ENCODE measurements around the gene TBC1D4.

TBC1D4 gene

DNA sequence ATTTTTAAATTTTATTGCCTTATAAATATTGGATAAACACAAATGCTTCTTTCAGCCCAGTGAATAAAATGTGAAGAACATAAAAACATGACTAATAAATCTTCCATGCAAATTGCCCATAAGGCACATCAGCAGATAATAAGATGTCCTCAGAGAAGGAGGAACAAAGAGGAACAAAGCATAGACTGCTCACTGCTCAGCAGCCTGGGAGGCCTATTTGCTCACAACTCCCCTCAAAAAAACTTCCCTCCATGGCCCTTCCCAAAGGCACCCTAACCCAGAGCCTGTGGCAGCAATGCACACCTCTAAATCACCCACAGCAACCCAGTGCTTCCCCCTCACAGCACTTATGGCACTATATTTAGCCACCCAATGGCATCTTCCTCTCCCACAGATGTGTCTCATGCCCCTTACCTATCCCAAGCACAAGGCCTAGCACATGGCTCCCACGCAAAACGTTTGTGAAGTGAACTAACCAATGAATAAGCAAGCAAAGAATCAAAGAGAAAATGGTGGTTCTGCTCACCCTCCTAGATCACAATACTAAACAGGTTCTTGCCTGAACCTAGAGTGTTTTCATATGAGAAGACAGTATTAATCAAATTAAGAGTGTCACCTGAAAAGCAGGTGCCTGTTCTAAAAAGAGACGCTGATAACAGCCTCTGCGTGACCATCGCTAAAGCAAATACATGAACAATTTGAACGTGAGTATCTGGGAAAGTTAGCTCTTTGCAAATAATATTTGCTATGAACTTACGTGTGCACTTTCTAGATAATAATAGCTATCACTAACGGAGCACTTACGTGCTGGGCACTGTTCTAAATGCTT lies 96.9 kb downstream of the TBC1D4 start:
- DNase-seq (ENCODE audit: low read depth): no peak

DNA sequence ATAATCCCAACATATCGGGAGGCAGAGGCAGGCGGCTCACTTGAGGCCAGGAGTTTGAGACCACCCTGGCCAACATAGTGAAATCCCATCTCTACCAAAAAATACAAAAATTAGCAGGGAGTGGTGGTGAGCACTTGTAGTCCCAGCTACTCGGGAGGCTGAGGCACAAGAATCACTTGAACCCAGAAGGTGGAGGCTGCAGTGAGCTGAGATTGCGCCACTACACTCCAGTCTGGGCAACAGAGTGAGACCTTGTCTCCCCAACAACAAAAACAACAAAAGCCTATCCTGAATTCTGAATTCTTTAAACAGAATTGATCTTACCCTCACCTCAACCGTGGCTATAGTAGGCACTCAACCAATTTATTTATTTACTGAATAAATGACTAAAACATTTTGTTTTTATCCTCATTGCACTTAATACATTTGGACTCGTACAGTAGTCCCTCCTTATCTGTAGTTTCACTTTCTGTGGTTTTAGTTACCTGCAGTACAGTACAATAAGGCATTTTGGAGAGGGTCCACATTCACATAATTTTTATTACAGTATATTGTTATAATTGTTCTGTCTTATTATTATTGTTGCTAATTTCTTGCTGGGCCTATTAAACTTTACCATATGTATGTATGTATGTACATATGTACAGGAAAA lies 98.8 kb downstream of the TBC1D4 start:
- no peak for DNase-seq (ENCODE audit: low read depth)

GRCh38 chr13:75378301-75378700 lies 103.7 kb downstream of the TBC1D4 start:
- DNase-seq (ENCODE audit: low read depth): no peak

- DNase-seq (ENCODE audit: low read depth): no peak
Measured at GRCh38 chr13:75376792-75377402, 105.1 kb downstream of the TBC1D4 start.

GRCh38 chr13:75375329-75375728 lies 106.6 kb downstream of the TBC1D4 start:
- DNase-seq (ENCODE audit: low read depth): no peak

- no peak for DNase-seq (ENCODE audit: low read depth)
Measured at GRCh38 chr13:75373988-75374387, 108.0 kb downstream of the TBC1D4 start.

DNA sequence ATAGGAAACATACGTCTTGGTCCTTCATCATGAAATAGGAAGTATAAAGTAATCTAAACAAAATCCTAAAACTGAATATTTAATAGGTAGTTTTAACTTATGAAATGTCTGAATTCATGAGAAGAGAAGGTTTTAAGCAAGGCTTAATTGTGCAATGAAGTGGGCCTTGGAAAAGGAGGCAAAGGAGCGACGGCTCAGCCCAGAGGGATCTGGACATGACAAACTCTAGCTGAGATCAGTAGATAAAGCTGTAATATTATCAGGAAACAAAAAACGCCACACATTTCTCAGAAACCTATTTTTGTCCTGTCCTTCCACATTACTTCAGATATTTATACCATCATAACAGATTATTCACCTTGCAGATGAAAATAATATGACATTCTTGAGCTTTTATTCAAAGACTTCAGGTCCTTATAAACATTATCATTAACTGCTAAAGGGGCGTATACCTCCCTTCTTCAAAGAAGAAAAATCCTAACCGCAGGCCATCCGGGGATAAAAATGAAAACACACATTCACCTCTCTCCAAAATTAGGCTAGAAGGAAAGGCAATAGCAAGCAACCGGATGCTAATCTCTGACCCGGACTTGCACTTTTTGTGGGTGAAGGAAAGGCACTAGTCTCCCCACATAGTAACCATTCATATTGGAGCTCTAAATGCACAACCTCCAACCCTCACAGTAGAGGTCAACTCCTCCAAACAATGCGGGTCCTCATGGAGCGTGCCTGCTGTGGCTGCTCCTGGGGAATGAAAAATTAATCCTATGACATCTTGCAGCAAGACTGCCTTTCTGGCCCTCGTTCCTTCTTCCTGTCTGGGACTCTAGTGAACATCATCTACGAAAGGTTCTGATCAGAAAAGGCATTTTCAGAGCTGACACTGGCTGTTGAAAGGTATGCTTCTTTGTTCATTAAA lies 108.8 kb downstream of the TBC1D4 start:
- DNase-seq (ENCODE audit: low read depth): no peak

- DNase-seq (ENCODE audit: low read depth): no peak
Measured at GRCh38 chr13:75372517-75372916, 109.5 kb downstream of the TBC1D4 start.

DNA sequence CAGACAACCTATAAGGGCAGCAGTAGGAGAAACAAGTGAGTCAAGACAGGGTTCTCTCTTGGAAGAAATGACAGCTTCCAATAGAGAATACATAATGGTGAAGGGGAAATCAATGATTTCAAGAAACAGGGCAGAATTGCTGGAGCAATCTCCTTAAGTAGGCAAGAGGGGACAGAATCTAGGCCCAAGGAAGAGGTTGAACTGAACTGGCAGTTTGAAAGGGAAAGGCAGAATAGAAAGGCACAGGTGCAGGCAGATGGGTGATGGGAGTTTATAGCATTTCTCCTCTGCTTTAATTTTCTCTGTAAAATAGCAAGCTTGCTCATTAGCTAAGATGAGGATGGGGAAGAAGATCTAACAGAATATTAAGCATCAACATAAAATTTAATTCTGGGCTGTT lies 110.8 kb downstream of the TBC1D4 start:
- DNase-seq (ENCODE audit: low read depth): no peak

GRCh38 chr13:75370774-75371173 lies 111.2 kb downstream of the TBC1D4 start:
- no peak for DNase-seq (ENCODE audit: low read depth)

DNA sequence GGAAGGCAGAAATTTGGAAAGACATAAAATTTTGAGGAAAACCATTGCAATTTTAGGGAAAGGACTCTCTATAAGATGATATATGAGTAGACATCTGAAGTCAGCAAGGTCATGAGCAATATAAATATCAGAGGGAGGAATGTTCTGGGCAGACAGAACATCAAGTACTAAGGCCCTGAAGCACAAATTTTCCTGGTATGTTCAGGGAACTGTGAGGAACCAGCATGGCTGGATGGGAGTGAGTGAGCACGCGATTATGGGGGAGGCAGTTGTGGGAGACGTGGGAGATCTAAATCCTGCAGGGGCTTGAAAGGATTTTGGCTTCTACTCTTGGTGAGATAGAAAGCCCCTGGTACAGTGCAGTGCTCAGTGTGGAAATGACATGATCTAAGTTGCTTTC lies 112.0 kb downstream of the TBC1D4 start:
- no peak for DNase-seq (ENCODE audit: low read depth)

DNA sequence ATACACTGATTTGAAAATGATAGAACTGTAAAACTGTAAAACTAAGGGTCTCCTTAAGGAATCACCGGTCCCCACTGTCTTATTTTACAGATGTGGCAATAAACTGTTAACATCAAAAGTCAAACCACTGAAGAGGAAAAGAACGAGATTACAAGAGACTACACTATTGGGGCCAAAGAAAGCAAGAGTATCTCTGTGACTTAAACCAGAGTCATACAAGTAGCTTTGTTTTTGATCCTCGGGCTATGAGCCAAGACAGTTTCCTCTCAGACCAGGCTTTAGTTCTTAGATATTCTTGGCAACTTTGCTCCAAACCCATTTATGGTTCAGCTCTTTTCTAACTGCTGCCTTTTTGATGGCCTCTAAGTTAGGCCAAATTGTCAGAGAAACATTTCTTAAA lies 113.8 kb downstream of the TBC1D4 start:
- DNase-seq (ENCODE audit: low read depth): no peak

DNA sequence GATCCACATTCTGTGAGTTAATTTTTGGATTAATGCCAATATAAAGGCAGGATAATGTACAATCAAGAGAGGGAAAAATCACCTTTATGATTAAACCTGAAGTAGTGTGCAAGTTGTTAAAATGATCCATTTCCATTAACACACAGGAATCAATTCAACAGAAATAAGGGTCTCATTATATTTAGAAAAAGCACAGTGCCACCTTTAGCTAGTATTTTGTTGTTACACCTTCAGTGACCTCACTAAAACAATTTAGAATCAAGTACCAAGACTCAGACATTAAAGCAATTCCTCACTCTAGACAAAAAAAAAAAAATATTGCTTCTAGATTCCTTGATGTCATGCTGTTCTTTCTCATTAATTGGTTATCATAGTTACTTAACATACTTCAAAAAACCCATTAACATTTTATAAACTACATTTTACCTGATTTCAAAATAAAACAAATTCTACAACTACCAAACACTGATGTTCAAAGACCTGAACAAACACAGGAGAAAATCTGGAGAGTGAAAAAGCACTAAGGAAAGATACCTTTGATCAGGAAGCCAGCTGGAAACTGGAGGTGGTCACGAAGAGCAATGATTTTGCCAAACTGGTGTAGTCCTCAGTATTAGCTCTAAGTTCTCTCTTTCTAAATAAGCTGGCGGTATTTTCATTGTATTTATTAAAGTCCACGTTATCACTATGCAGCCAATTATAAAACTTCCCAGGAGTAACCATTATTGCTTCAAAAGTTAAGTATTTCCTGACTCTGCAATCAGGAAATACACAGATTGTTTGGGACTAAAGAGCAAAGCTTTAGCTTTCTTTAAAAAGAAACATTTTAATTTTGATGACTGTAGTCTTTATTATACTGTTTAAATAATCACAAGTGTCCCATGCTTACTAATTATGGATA lies 115.3 kb downstream of the TBC1D4 start:
- no peak for DNase-seq (ENCODE audit: low read depth)

- no peak for DNase-seq (ENCODE audit: low read depth)
Measured at GRCh38 chr13:75365724-75366173, 116.2 kb downstream of the TBC1D4 start.

DNA sequence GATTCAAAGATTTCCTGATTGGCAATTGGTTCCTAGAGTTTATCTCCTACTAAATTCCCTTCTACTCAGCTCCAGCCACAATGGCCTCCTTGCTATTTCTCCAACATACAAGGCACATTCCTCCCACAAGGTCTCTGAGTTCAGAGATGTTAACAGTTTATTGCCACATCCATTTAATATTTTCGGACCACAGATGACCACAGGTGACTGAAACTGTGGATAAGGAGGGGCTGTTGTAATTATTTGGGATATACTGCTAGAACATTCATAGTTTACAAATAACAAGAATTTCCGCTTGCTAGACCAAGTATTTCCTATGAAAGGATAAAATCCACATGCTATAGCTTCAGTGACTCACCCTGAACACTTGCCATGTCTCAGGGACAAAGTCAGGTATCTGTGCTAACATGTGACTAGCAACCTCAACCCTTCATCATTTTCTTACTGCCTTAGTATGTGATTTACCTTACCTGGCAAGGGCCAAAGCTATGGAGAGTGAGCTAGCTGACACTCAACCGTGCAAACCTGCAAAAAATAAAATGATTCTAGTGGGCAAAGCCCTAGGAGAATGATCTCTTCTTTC lies 117.7 kb downstream of the TBC1D4 start:
- DNase-seq (ENCODE audit: low read depth): no peak

GRCh38 chr13:75363371-75363770 lies 118.6 kb downstream of the TBC1D4 start:
- DNase-seq (ENCODE audit: low read depth): no peak

DNA sequence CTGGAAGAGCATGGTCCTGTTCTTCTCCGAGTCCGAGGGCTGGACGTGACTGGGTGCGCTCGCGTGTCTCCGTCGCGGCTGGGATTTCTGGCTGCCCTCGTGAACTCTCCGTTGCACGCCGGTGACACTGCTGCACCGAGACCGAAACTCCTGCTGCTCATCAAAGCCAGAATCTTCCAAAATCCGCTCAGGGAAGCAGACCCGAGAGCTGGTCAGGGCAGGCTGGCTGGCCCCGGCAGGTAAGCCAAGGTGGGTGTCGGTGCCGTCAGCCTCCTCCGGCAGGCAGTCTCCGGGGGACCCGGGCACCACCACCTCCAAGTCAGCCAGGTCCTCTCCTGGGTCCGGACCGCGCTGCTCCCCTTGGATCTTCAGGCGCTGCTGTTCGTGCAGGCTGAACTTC lies 119.9 kb downstream of the TBC1D4 start:
- DNase-seq (ENCODE audit: low read depth): no peak

GRCh38 chr13:75360170-75360569 lies 121.8 kb downstream of the TBC1D4 start:
- DNase-seq (ENCODE audit: low read depth): no peak

- DNase-seq (ENCODE audit: low read depth): peak; percentile 70
Measured at GRCh38 chr13:75359266-75359665, 122.7 kb downstream of the TBC1D4 start.

- DNase-seq (ENCODE audit: low read depth): no peak
Measured at GRCh38 chr13:75357576-75358289, 124.2 kb downstream of the TBC1D4 start.

Measured in GM04504 (cell line).